HPDE6-E6E7 (cell line): ENCODE measurements around the gene SH2D1A.
"Not testable (repeated sequence)": the region's sequence is repeated elsewhere in the genome, so short reads cannot be mapped to it uniquely, and the experiment has no call there.

Experiments
- DNase-seq: peaks from one replicate; pipeline ENCODE4 v3.0.0; 2011; ENCODE audit warnings: missing footprints; ENCODE audit errors: extremely low spot score

The SH2D1A gene

DNA sequence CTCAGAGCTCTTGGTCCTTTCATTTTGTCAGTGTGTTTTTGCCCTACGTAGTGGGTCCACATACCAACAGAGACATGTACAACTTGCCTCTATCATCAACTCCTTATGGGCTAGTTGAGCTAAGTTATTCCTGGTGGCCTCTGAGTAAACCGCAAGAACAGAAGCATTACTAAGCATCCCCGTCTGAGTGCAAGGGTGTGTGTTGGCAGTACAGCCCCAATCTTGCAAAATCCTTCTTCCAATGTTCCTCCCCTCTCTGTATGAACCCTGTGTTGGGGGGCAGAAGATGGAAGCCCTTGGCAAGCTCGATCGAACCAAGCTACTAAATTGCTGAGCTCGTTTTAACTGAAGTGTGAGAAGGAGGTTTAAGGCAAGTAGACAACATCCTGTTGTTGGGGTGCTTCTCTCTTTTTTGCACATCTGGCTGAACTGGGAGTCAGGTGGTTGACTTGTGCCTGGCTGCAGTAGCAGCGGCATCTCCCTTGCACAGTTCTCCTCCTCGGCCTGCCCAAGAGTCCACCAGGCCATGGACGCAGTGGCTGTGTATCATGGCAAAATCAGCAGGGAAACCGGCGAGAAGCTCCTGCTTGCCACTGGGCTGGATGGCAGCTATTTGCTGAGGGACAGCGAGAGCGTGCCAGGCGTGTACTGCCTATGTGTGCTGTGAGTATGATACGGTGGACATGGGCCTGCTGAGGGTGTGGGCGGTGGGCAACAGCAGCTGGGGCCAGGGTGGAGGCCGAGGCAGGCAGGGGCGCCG, at the start of gene SH2D1A:
Gene SH2D1A, plus strand, starts transcription at position 447 of the 760 bp plus-strand sequence. Its CDS starts 80 bp downstream, at position 527.
- DNase-seq = no peak

GRCh38 chrX:124299323-124299722, 47.0 kb upstream of the SH2D1A start:
- DNase-seq = not testable (repeated sequence)

- no peak for DNase-seq
Measured at GRCh38 chrX:124300405-124300804, 46.0 kb upstream of the SH2D1A start.

GRCh38 chrX:124307253-124307907, 39.0 kb upstream of the SH2D1A start:
- no peak for DNase-seq

DNA sequence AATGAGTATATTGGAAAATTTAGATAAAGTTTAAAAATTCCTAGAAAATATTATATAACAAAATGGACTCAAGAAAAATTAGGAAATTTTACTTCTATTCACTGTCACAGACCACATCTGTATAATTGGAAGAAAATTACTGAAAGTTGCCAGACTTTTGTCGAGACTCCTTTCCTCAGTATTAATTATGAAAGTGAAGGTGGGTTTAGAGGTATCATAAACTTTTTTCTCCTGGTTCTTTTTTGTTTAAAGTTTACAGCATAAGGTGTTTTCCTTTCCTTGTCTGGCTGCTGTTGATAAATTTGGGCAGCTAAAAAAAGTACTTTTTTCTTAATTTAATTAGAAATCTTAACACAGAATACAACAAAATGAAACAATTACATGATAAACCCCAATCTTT, 20.6 kb upstream of the SH2D1A start:
- DNase-seq = no peak

GRCh38 chrX:124328765-124329164, 17.6 kb upstream of the SH2D1A start:
- DNase-seq = peak; percentile 9

- DNase-seq = no peak
Measured at GRCh38 chrX:124332481-124333424, 13.6 kb upstream of the SH2D1A start, which contains the start of gene TEX13D. Gene TEX13D, plus strand, starts transcription at chrX:124332660. Its CDS starts 258 bp downstream, at chrX:124332918.

DNA sequence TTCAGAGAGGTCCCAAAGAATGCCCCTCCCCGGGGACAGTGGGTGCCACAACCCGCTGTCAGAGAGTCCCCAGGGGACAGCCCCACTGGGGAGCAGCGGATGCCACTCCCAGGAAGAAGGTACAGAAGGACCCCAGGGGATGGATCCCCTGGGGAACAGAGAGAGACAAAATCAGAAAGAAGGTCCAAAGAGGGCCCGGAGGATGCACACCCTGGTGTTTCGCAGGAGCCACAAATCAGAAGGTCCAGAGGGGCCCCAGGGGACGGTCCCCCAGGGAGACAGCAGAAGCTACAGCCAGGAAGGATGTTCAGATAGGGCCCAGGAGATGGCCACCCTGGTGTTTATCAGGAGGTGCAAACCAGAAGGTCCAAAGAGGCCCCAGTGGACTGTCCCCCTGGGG, 12.5 kb upstream of the SH2D1A start:
- no peak for DNase-seq

- DNase-seq = not testable (repeated sequence)
Measured at GRCh38 chrX:124334555-124334954, 11.8 kb upstream of the SH2D1A start.

GRCh38 chrX:124335598-124335997, 10.8 kb upstream of the SH2D1A start:
- no peak for DNase-seq

- DNase-seq = no peak
Measured at GRCh38 chrX:124337916-124338315, 8.4 kb upstream of the SH2D1A start.

- no peak for DNase-seq
Measured at GRCh38 chrX:124338733-124339514, 7.4 kb upstream of the SH2D1A start.

DNA sequence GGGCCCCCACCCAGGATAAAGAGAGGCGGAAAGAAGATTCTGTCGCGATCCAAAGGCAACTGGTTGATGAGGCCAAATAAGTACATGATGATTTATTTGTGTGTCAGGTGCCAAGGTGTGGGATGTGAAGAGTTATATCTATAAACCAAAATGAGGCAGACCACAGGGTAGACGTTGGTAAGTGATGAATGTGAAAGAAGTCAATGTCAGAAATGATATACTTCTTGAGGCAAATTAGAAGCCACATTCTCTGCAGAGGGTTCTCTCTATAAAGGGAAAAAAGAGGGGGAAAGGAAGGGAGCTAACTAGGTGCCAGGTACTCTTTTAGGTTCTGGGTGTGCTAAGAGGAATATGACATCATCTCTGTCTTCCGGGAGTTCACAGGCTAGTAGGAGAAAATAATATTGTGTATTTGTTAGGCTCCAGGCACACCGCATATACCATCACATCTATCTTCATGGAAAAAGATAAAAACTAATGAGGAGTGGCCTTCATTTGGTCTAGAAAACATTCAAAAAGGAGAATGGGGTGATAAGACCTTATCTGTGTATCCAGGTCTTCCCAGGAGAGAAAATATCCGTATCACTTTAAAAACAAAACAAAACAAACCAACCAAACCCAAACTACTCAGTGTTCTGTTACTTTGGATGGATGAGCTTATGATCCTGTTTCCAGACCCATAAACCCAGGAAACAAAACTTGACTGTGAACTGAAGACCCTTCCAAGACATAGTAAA, 4.8 kb upstream of the SH2D1A start:
- DNase-seq = no peak

- no peak for DNase-seq
Measured at GRCh38 chrX:124342174-124342867, 4.0 kb upstream of the SH2D1A start.

DNA sequence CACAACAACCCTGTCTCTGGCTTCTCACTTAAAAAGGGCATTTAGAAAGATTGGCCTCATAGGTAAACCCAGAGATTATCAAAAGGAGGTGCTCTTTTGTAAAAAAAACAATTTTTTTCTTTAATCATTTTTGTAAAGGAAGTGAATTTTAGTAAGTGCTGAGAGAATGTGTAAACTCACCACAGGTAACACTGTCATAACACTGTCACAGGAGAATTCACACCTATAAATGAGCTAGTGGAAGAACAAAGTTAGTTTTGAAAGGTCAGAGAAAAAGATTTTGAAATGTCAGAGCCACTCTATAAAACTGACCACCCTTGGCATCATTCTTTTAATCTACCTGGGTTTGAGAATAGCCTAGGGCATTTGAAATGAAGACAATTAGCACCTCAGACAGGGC, 3.3 kb upstream of the SH2D1A start:
- DNase-seq = no peak

- no peak for DNase-seq
Measured at GRCh38 chrX:124344246-124344645, 2.1 kb upstream of the SH2D1A start.

GRCh38 chrX:124346877-124347241, 496 bp downstream of the SH2D1A start:
- DNase-seq = no peak

DNA sequence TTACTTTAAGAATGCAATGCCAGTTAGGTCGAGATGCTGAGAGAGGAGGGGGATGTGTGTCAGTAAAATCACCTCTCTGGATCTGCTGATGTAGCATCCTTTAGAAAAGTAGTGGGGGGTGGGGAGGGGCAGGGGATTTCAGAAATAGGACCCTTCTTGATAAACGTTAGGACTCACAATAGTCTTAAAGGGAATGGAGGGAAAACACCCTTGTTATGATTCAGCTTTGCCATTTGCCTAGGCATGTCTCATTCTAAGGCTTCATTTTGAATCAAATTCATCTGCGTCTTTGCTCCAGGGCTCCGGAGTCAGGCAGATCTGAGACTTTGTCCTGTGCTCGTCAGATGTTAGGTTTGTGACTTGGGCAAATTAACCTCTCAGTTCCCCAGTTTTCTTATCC, 879 bp downstream of the SH2D1A start:
- peak; percentile 12 for DNase-seq

- DNase-seq = no peak
Measured at GRCh38 chrX:124348182-124348581, 1.8 kb downstream of the SH2D1A start.

GRCh38 chrX:124348885-124349453, 2.6 kb downstream of the SH2D1A start:
- no peak for DNase-seq
